ENCODE results near the gene ELOF1.

The ELOF1 gene

DNA sequence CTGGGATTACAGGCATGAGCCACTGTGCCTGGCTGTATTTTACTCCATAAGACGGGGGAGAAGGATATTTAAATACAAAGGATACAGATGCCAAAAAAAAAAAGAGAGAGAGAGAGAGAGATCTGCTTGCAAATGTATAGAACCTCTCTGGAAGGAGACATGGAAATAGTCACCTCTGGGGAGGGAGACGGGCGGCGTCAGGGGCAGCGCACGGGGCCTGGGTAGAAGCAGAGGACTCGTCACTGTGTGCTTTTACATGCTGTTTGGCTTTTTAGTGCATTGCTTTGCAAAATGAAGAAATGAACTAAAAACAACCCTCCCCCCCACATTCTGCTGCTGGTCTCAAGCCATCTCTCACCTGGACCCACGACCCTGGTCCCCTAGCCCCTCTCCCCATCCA lies 48.6 kb downstream of the ELOF1 start (continued):
- TF ChIP-seq ZNF157 (tag by site-specific recombination; IDR thresholded peaks at IDR 0.05): no peak
- no peak for TF ChIP-seq ZNF677 (tag by site-specific recombination; IDR thresholded peaks at IDR 0.05)

DNA sequence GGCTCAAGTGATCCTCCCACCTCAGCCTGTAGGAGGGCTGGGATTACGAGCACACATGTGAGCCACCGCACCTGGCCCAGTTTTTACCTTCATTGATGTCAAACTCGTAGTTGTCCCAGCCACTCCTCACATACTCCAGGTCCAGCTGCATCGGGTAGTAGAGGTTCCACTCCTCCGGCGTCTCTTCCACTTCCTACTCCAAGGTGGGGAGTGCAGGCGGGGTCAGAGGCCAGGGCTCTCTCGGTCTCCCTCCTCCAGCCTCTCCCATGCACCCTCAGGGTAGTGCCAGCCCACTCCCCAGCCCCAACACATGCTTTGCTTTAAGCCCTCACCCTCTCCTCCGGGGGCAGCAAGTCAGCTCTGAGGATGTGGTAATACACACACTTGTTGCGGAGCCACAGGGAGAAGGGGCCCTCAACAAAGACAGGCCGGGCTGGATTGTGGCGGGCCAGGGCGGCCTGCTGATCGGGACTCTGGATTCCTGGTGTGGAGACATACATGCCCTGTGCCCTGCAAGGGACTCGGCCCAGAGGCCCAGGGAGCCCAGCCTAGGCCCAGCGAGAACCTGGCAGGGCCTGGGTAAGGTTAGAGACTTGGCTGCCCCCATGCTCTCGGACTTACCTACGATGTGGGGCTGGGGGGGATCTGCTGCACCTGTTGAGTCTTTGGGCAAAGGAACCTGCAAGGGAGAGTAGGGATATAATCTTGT lies 51.5 kb downstream of the ELOF1 start:
- CTCF ChIA-PET: interaction anchor here (0.5 kb wide), 1 partner anchor 10 kb away, joined by 3 read pairs; no protein-coding TSS in a partner anchor

DNA sequence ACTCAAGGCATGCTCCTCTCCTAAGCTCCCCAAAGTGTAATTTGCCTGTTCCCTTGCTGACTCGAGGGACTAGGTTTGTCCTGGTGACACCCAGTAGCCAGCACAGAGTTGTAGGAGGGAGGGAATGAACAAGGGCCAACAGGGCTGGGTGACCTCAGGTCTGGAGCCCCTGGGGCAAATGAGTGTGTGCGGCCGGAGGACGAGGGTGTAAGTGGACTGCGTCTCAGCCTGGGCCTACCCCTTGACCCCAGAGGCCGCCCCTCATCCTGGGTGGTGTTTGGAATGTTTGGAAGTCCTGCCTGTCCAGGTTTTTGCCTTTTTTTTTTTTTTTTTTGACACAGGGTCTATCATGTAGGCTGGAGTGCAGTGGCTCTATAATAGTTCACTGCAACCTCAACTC lies 52.1 kb downstream of the ELOF1 start:
- Histone ChIP-seq H3K27ac (ENCODE audit: extremely low read depth, low read depth, low read length) (no peak overlapping the region), H3K9me3 (ENCODE audit: control insufficient read depth, insufficient read depth, low read depth, low read length) (no peaks in the 10 kb centered on the region), H3K36me3 (ENCODE audit: control insufficient read depth in 2 of 2, insufficient read depth in 1 of 2, low read length in 2 of 2) (peaks cover 1 to 4% of the 10 kb centered on the region in 2 experiments; a peak in 2 of 3 replicates), H3K4me3 (ENCODE audit: low read depth, low read length) (no peak overlapping the region), H3K4me1 (ENCODE audit: control insufficient read depth, insufficient read depth, low read length) (peaks cover 6% of the 10 kb centered on the region)
- TF ChIP-seq ZNF621 (tag by site-specific recombination; IDR thresholded peaks at IDR 0.05): no peak
- TF ChIP-seq, protein P1, sequence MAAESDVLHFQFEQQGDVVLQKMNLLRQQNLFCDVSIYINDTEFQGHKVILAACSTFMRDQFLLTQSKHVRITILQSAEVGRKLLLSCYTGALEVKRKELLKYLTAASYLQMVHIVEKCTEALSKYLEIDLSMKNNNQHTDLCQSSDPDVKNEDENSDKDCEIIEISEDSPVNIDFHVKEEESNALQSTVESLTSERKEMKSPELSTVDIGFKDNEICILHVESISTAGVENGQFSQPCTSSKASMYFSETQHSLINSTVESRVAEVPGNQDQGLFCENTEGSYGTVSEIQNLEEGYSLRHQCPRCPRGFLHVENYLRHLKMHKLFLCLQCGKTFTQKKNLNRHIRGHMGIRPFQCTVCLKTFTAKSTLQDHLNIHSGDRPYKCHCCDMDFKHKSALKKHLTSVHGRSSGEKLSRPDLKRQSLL (tag by site-specific recombination; IDR thresholded peaks at IDR 0.05): peak; percentile 77; the same call in 1 of the 2 replicates
- ChIA-PET POLR2A (interaction anchor here (1.7 kb wide), 1 partner anchor 22 kb away, joined by 5 read pairs; the partner anchor contains the start of gene ECSIT), CTCF (no interaction called here)

More for the DNA sequence above, 51.5 kb downstream of the ELOF1 start:
- TF ChIP-seq ZFHX2 (tag by site-specific recombination; conservative IDR thresholded peaks at IDR 0.05) (peak; percentile 56), ZNF768 (tag by site-specific recombination; IDR thresholded peaks at IDR 0.05) (no peak), OVOL3 (tag by site-specific recombination; IDR thresholded peaks at IDR 0.05) (no peak), EGR2 (tag by site-specific recombination; IDR thresholded peaks at IDR 0.05; ENCODE audit: low read depth) (peak; percentile 78), SCRT2 (tag by site-specific recombination; IDR thresholded peaks at IDR 0.05) (peak; percentile 93), ZNF707 (tag by site-specific recombination; IDR thresholded peaks at IDR 0.05) (no peak)
- TF ChIP-seq, protein P2, sequence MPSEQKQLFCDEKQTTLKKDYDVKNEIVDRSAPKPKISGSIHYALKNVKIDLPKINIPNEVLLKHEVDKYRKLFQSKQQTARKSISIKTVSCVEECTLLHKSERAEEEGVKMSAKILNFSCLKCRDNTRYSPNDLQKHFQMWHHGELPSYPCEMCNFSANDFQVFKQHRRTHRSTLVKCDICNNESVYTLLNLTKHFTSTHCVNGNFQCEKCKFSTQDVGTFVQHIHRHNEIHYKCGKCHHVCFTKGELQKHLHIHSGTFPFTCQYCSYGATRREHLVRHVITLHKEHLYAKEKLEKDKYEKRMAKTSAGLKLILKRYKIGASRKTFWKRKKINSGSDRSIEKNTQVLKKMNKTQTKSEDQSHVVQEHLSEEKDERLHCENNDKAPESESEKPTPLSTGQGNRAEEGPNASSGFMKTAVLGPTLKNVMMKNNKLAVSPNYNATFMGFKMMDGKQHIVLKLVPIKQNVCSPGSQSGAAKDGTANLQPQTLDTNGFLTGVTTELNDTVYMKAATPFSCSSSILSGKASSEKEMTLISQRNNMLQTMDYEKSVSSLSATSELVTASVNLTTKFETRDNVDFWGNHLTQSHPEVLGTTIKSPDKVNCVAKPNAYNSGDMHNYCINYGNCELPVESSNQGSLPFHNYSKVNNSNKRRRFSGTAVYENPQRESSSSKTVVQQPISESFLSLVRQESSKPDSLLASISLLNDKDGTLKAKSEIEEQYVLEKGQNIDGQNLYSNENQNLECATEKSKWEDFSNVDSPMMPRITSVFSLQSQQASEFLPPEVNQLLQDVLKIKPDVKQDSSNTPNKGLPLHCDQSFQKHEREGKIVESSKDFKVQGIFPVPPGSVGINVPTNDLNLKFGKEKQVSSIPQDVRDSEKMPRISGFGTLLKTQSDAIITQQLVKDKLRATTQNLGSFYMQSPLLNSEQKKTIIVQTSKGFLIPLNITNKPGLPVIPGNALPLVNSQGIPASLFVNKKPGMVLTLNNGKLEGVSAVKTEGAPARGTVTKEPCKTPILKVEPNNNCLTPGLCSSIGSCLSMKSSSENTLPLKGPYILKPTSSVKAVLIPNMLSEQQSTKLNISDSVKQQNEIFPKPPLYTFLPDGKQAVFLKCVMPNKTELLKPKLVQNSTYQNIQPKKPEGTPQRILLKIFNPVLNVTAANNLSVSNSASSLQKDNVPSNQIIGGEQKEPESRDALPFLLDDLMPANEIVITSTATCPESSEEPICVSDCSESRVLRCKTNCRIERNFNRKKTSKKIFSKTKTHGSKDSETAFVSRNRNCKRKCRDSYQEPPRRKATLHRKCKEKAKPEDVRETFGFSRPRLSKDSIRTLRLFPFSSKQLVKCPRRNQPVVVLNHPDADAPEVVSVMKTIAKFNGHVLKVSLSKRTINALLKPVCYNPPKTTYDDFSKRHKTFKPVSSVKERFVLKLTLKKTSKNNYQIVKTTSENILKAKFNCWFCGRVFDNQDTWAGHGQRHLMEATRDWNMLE (tag by site-specific recombination; conservative IDR thresholded peaks at IDR 0.05; ENCODE audit: low read depth): no peak
- TF ChIP-seq, protein P3, sequence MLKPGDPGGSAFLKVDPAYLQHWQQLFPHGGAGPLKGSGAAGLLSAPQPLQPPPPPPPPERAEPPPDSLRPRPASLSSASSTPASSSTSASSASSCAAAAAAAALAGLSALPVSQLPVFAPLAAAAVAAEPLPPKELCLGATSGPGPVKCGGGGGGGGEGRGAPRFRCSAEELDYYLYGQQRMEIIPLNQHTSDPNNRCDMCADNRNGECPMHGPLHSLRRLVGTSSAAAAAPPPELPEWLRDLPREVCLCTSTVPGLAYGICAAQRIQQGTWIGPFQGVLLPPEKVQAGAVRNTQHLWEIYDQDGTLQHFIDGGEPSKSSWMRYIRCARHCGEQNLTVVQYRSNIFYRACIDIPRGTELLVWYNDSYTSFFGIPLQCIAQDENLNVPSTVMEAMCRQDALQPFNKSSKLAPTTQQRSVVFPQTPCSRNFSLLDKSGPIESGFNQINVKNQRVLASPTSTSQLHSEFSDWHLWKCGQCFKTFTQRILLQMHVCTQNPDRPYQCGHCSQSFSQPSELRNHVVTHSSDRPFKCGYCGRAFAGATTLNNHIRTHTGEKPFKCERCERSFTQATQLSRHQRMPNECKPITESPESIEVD (tag by site-specific recombination; IDR thresholded peaks at IDR 0.05): no peak
- Histone ChIP-seq H3K27ac (ENCODE audit: extremely low read depth, low read depth, low read length) (no peak overlapping the region), H3K9me3 (ENCODE audit: control insufficient read depth, insufficient read depth, low read depth, low read length) (no peaks in the 10 kb centered on the region), H3K4me3 (ENCODE audit: low read depth, low read length) (no peak overlapping the region), H3K4me1 (ENCODE audit: control insufficient read depth, insufficient read depth, low read length) (peaks cover 6% of the 10 kb centered on the region), H3K36me3 (ENCODE audit: control insufficient read depth in 2 of 2, insufficient read depth in 1 of 2, low read length in 2 of 2) (peaks cover 4 to 8% of the 10 kb centered on the region in 2 experiments; a peak in 2 of 3 replicates)
- POLR2A ChIA-PET: interaction anchor here (1.6 kb wide), 1 partner anchor 21 kb away, joined by 10 read pairs; the partner anchor contains the start of gene ECSIT
